GM12872 (cell line): Measurements from ENCODE around the gene JRKL.

ENCODE experiments used
- TF ChIP-seq, protein P1 (sequence below): IDR thresholded peaks from 3 replicates; pipeline ENCODE4 v1.5.1; 2011; ENCODE audit warnings: low read depth, mild to moderate bottlenecking, low read length, moderate library complexity; ENCODE audit not compliant: insufficient read depth

The JRKL gene

DNA sequence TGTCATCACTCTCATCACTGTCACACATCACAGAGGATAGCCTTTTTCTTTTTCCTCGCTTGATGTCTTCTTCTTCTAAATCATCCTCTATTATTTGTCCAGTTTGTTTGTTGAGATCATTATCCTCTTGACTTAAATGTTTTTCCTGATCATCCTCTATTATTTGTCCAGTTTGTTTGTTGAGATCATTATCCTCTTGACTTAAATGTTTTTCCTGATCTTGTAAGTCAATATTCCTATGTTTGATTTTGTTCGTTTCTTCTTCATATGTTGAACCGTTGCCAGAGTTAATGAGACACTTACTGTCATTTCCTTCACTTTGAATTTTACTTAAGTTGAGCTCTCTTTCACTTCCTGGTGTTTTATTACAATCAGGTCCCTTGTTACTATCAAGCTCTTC, 5.7 kb upstream of the JRKL start:
- TF ChIP-seq, protein P1, sequence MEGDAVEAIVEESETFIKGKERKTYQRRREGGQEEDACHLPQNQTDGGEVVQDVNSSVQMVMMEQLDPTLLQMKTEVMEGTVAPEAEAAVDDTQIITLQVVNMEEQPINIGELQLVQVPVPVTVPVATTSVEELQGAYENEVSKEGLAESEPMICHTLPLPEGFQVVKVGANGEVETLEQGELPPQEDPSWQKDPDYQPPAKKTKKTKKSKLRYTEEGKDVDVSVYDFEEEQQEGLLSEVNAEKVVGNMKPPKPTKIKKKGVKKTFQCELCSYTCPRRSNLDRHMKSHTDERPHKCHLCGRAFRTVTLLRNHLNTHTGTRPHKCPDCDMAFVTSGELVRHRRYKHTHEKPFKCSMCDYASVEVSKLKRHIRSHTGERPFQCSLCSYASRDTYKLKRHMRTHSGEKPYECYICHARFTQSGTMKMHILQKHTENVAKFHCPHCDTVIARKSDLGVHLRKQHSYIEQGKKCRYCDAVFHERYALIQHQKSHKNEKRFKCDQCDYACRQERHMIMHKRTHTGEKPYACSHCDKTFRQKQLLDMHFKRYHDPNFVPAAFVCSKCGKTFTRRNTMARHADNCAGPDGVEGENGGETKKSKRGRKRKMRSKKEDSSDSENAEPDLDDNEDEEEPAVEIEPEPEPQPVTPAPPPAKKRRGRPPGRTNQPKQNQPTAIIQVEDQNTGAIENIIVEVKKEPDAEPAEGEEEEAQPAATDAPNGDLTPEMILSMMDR = no peak

DNA sequence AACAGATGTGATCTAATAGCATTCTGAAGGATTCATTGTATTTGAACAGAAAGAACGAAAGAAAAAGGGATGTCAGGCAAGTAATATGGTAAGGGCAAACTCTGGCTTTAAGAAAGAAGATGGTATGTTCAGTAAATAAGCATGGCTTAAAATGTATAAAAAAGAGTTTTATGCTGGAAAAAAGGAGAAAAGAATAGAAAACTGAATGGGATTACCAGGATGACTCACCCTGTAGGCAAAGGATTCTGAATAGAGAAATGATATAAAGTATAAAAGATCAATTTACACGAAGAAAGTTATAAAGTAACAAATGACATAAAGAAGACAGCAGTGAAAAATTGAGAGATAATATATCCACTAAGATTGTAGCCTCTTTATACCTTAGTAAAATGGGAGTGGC, 4.6 kb upstream of the JRKL start:
- TF ChIP-seq, protein P1 = no peak

DNA sequence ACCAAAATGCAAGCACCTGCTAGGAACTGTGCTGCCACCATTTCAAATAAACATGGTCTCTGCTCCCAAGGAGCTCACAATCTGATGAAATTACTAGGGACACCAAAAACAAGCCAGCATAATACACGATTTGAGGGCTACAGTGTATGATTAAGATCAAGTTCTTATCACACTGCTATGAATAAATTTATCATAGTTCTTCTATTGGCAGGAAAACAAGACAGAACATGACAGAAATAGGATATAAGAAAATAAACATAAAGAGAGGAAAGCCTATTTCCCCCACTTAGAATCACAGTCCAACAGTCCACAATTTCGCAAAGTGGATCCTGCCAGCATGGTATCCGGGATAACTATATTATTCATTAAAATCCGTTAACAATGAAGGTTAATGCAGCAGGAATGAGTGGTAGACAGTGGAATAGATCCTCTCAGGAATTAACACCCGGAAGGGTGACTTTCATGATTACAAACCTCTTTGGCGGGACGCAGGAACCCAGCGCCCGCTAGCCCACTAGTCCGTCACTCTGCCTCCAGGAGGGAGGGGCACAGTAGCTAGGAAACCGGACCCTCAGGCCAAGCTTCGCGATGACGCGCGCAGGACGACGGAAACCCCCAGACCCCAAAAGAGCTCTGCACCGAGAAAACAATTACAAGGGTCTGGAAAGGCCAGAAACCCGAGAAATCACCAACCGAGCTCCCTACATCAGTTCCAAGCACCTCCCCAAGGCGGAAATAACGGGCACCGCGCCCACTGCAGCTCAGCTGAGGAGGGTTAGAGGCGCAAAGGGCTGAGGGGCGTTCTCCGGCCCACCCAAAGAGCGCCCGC, 708 bp upstream of the JRKL start:
- TF ChIP-seq, protein P1 = no peak

DNA sequence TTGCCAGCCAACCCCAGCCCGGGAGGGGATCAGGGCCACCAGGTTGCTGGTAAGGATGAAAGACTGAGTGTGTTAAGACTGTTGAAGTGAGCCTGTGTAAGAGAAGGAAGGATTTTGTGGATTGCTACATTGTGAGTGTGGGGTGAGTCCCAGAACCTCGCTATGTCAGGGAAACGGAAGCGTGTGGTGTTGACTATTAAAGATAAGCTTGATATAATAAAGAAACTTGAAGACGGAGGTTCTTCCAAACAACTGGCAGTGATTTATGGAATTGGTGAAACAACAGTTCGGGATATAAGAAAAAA, 627 bp downstream of the JRKL start:
- TF ChIP-seq, protein P1 = no peak

DNA sequence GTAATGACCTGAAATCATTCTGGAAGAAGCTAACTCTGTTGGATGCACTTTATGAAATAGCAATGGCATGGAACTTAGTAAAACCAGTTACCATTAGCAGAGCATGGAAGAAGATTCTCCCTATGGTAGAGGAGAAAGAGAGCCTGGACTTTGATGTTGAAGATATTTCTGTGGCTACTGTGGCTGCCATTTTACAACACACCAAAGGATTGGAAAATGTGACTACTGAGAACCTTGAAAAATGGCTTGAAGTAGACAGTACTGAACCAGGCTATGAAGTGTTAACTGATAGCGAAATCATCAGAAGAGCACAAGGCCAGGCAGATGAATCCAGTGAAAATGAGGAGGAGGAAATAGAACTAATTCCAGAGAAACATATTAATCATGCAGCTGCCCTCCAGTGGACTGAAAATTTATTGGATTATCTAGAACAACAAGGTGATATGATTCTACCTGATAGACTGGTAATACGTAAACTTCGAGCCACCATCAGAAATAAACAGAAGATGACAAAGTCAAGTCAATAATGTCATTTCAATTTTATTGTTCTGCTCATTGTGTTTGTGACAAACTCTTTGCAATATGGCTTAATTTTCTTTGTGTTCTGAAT, 2.0 kb downstream of the JRKL start:
- TF ChIP-seq, protein P1 = 0 out of 3 replicates have a peak, but pooled peaks have one; percentile 4

DNA sequence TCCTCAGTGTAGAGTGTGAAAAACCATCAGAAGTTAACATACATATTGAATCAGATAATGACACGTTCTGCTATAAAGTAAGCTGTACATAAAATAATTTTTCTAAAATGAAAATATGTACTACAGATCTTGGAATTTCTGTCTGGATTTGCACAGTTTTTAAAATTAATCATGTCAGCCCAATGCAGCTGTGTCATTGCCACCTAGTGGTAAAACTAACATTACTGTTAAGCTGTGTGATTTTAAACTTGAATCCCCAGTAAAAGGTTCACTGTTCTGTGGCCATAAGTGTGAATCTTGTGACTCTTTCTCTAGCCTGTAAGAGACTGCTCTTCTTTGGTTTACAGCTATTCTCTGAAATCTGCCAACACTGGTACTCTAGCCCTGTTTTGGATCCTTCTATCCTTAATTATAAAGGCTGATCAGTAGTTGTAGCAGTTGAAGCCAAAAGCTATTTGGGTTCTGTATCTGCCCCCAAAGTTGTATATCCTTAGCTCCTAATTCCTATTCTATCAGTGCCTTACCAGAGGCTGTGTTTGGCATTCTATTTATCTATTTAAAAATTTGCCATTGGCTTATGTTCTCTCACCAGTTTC, 4.0 kb downstream of the JRKL start:
- TF ChIP-seq, protein P1 = peak; percentile 66

DNA sequence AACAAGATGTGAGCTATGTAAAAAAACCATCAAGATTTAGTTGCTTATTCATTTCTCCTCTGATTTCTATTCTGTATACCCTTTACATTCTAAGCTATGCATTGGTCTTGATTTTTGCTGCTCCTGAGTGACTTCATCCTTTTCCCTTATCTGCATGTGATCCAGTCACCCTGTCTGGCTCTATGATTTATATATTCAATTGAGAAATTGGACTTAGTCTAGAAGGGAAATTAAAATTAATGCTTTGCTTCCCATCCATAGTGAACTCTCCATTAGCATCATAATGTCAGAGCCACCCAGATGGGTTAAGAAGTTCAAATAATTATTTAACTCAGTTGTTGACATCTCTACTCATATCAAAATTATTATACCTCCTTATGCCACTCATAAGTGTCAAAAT, 5.0 kb downstream of the JRKL start:
- TF ChIP-seq, protein P1 = no peak
